Peyer's patch (tissue), 4 donors: ENCODE measurements around the gene SOBP.

Experiments
- POLR2A ChIP-seq, 2 donors: fragments of 450-650 bp; IDR thresholded peaks; one replicate each; pipeline ENCODE4 v1.5.1; 2017; ENCODE audit warnings: antibody characterized with exemption in 2 of 2, mild to moderate bottlenecking in 2 of 2, moderate library complexity in 2 of 2
- TF ChIP-seq, protein P1 (sequence below), 6 experiments: fragments of 450-650 bp in 4 of 6; fragments of 200-600 bp in 2 of 6; sonication (generic) in 1 of 6; IDR thresholded peaks; one replicate each; pipeline ENCODE4 v1.5.1; 2017 to 2019; ENCODE audit warnings: antibody characterized with exemption in 6 of 6, mild to moderate bottlenecking in 3 of 6, moderate library complexity in 1 of 6

DNA sequence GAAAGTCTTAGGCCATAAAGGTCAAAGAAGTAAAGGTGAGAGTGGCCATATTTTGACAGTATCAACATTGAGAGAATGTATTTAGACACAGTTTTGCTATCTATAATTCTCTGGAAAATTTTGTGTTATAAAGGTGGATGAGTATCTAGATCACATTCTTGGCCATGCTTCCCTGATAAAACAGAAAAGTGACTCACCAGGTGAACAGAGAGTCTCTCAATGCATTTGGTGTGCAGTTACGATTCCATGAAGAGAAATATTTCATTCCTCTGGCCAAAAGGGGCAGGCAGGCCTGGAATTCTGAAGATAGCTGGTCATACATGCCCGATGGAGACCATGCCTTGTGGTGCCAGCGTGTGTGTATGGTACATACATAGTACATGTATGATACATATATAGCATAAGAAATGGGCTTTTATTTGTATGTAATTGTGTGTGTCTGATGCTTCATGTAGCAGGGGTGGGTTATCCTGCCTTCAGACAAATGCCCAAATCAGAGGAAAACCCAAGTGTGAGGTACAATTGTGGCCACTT is 164.0 kb downstream of the SOBP start:
- TF ChIP-seq, protein P1, sequence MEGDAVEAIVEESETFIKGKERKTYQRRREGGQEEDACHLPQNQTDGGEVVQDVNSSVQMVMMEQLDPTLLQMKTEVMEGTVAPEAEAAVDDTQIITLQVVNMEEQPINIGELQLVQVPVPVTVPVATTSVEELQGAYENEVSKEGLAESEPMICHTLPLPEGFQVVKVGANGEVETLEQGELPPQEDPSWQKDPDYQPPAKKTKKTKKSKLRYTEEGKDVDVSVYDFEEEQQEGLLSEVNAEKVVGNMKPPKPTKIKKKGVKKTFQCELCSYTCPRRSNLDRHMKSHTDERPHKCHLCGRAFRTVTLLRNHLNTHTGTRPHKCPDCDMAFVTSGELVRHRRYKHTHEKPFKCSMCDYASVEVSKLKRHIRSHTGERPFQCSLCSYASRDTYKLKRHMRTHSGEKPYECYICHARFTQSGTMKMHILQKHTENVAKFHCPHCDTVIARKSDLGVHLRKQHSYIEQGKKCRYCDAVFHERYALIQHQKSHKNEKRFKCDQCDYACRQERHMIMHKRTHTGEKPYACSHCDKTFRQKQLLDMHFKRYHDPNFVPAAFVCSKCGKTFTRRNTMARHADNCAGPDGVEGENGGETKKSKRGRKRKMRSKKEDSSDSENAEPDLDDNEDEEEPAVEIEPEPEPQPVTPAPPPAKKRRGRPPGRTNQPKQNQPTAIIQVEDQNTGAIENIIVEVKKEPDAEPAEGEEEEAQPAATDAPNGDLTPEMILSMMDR (IDR thresholded peaks at IDR 0.05), result no peak
- TF ChIP-seq POLR2A (IDR thresholded peaks at IDR 0.05), result no peak
